Measurements from ENCODE around the gene SPRR3. TPM values are rescaled to one million over a fixed set of nuclear protein-coding genes. Genes with fewer than 3 reads are reported as not detected.

Gene SPRR3
- polyA plus RNA-seq, 1 experiment, result not detected

DNA sequence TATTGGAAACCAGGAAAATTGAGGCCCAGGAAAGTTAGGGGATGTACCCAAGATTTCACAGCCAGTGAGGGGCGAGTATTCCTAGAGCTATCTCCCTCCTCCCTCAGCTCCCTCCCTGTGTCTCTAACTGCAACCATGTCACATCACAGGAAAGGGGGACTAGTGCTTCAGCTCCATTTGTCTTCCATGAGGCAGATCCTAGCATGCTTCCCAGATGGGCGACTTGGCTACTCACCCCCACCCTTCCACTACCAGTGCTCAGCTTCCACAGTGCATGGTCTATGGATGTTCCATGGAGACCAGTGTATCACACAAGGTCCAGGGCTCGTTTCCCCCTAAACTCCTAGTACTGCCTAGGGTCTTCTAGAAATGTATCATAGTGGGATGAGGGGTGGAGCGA is 35.7 kb upstream of the SPRR3 start:
- CTCF ChIA-PET, result no interaction called here
- no peaks in the 10 kb centered on the region for H3K36me3 ChIP-seq (ENCODE audit: control insufficient read depth, insufficient read depth, low read length)
- DNase-seq (ENCODE audit: low read depth), result no peak
- TF ChIP-seq, protein P1, sequence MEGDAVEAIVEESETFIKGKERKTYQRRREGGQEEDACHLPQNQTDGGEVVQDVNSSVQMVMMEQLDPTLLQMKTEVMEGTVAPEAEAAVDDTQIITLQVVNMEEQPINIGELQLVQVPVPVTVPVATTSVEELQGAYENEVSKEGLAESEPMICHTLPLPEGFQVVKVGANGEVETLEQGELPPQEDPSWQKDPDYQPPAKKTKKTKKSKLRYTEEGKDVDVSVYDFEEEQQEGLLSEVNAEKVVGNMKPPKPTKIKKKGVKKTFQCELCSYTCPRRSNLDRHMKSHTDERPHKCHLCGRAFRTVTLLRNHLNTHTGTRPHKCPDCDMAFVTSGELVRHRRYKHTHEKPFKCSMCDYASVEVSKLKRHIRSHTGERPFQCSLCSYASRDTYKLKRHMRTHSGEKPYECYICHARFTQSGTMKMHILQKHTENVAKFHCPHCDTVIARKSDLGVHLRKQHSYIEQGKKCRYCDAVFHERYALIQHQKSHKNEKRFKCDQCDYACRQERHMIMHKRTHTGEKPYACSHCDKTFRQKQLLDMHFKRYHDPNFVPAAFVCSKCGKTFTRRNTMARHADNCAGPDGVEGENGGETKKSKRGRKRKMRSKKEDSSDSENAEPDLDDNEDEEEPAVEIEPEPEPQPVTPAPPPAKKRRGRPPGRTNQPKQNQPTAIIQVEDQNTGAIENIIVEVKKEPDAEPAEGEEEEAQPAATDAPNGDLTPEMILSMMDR (IDR thresholded peaks at IDR 0.05; ENCODE audit: insufficient read depth, low read depth, low read length), result no peak
- POLR2A ChIA-PET, result no interaction called here
- H3K27me3 ChIP-seq (ENCODE audit: control insufficient read depth, insufficient read depth, low read length), result no peaks in the 10 kb centered on the region
- H3K4me3 ChIP-seq (ENCODE audit: low read depth, low read length), result no peak overlapping the region

DNA sequence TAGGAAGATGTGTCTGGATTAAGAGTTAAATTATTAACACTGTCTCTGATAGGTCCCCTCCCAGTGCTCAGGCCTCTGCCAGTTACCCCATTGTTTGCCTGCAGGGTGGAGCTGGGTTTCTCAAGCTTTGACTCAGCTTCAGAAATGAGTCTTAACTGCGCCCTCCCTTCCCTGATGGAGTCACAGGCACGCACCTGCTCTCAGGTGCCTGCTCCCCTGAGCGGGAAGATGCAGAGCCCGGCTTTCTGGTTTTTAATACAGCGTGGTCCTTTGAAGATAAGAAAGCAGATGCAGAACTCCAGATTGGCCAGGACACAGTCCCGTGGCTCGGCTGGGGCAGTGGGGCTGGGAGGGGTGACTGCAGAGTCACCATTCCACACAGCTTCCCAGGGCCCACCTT is 34.3 kb upstream of the SPRR3 start:
- no peaks in the 10 kb centered on the region for H3K36me3 ChIP-seq (ENCODE audit: control insufficient read depth, insufficient read depth, low read length)
- ChIA-PET CTCF (no interaction called here), POLR2A (no interaction called here)
- TF ChIP-seq, protein P1 (IDR thresholded peaks at IDR 0.05; ENCODE audit: insufficient read depth, low read depth, low read length), result no peak
- H3K27me3 ChIP-seq (ENCODE audit: control insufficient read depth, insufficient read depth, low read length), result no peaks in the 10 kb centered on the region
- no peak overlapping the region for H3K4me3 ChIP-seq (ENCODE audit: low read depth, low read length)
- no peak for DNase-seq (ENCODE audit: low read depth)

DNA sequence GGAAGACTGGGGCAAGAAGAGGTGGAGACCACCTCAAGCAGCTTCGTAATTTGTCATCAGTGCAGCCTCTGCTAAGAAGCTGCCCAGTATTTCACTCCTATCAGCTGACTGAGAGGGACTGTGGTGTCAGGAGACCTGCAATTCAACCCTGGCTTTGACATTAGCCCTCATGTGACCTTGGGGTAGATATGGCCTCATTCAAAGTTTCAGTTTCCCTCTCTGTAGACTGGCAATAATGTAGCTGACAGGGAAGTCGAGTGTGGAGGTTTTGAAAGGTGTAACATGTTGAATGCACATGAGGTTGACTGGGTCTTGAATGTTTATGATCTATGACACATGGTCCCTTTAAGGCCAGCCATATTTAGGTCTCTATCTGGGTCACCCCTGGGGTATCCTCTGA is 33.3 kb upstream of the SPRR3 start:
- H3K36me3 ChIP-seq (ENCODE audit: control insufficient read depth, insufficient read depth, low read length), result no peaks in the 10 kb centered on the region
- no peak for DNase-seq (ENCODE audit: low read depth)
- TF ChIP-seq, protein P1 (IDR thresholded peaks at IDR 0.05; ENCODE audit: insufficient read depth, low read depth, low read length), result no peak
- CTCF ChIA-PET, result no interaction called here
- POLR2A ChIA-PET, result no interaction called here
- H3K27me3 ChIP-seq (ENCODE audit: control insufficient read depth, insufficient read depth, low read length), result no peaks in the 10 kb centered on the region
- H3K4me3 ChIP-seq (ENCODE audit: low read depth, low read length), result no peak overlapping the region

DNA sequence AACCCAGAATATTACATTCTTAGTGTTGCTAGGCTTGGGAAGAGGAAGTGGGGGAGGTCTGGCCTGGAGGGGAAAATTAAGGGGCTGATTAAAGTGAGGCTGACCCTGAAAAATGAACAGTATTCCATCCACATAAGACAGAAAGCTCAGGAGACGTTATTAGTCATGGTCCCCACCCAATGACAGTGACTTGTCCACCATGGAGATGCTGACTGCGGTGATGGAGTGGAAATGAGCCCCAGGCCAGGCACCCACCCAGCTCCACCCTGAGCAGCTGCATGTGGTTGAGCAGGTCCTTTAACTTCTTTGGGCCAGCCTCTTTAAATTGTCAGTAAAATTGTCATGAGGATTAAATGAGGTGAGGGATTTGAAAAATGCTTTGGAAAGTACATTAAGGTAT is 32.5 kb upstream of the SPRR3 start:
- H3K36me3 ChIP-seq (ENCODE audit: control insufficient read depth, insufficient read depth, low read length), result no peaks in the 10 kb centered on the region
- POLR2A ChIA-PET, result no interaction called here
- TF ChIP-seq, protein P1 (IDR thresholded peaks at IDR 0.05; ENCODE audit: insufficient read depth, low read depth, low read length), result no peak
- no peak for DNase-seq (ENCODE audit: low read depth)
- no peaks in the 10 kb centered on the region for H3K27me3 ChIP-seq (ENCODE audit: control insufficient read depth, insufficient read depth, low read length)
- CTCF ChIA-PET, result no interaction called here
- H3K4me3 ChIP-seq (ENCODE audit: low read depth, low read length), result no peak overlapping the region

DNA sequence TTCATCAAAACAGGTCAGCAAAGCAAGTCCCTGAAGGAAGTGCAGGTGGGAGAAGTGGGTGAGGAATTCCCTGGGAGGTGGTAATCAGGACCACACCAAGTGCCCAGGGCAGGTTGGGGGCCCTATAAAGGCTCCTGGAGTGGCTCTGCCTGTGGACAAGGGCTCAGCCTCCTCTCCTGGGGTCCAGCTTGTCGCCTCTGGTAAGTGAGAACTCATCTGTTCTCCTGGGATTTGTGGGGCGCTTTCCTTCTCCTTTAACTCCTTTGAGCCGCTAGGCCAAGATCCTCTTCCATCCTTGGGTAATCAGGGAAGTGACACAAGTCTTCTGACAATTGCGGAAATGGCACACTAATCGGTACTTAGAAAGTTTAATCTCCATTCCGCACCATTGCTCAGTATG is 31.1 kb upstream of the SPRR3 start, which contains the start of gene SPRR4:
SPRR4 (plus strand) TSS at position 154 of the 400 bp plus-strand sequence. CDS start 1,243 bp downstream, outside the sequence.
- POLR2A ChIA-PET, result no interaction called here
- no peak within 1 kb of the TSS for H3K4me3 ChIP-seq (ENCODE audit: low read depth, low read length)
- no peak for DNase-seq (ENCODE audit: low read depth)
- CTCF ChIA-PET, result no interaction called here
- H3K36me3 ChIP-seq (ENCODE audit: control insufficient read depth, insufficient read depth, low read length), result no peaks in the 10 kb centered on the region
- TF ChIP-seq, protein P1 (IDR thresholded peaks at IDR 0.05; ENCODE audit: insufficient read depth, low read depth, low read length), result no peak
- no peaks in the 10 kb centered on the region for H3K27me3 ChIP-seq (ENCODE audit: control insufficient read depth, insufficient read depth, low read length)
